A673 (cell line): Measurements from ENCODE around the gene ANKRD36. TPM values are rescaled to one million over a fixed set of nuclear protein-coding genes. Genes with fewer than 3 reads are reported as not detected.
"Not testable (repeated sequence)": the region's sequence is repeated elsewhere in the genome, so short reads cannot be mapped to it uniquely, and the experiment has no call there.

Experiments
- BruUV-seq: library from RNA; stranded (reverse); fragments of 400-500 nt; replicated peaks from 2 replicates; lab custom pipeline; 2021; lab: Mats Ljungman, UMichigan
- CTCF ChIA-PET: fragments of 300-600 bp; sonication (Branson Sonifier 250); formaldehyde crosslinking; loops from one replicate; lab custom pipeline; 2022; ENCODE audit warnings: antibody characterized with exemption; lab: Charles Lee
- POLR2A ChIA-PET: fragments of 300-600 bp; sonication (Branson Sonifier 250); formaldehyde crosslinking; loops from one replicate; lab custom pipeline; 2022; ENCODE audit warnings: antibody characterized with exemption; ENCODE audit not compliant: low non-redundant PET; lab: Charles Lee
- DNase-seq: peaks from one replicate; pipeline ENCODE4 v3.0.0-alpha.2; 2015; ENCODE audit warnings: low spot score
- H3K27ac ChIP-seq: fragments of 200-600 bp; sonication (generic); 2 replicates; pipeline ENCODE4 v1.5.1; 2016; ENCODE audit warnings: mixed run types, low read depth, mild to moderate bottlenecking, mixed read lengths, antibody characterized with exemption, low read length; ENCODE audit not compliant: poor library complexity, severe bottlenecking
- H3K27me3 ChIP-seq: fragments of 200-600 bp; sonication (generic); replicated peaks from 2 replicates; pipeline ENCODE4 v1.6.1; 2017; ENCODE audit warnings: mixed run types, low read depth, mild to moderate bottlenecking, mixed read lengths, antibody characterized with exemption, low read length; ENCODE audit not compliant: insufficient read depth, poor library complexity
- H3K36me3 ChIP-seq: fragments of 200-600 bp; sonication (generic); 2 replicates; pipeline ENCODE4 v1.6.1; 2016; ENCODE audit warnings: mixed run types, mild to moderate bottlenecking, mixed read lengths, antibody characterized with exemption, low read length; ENCODE audit not compliant: insufficient read depth, poor library complexity, severe bottlenecking
- H3K4me1 ChIP-seq: fragments of 200-600 bp; sonication (generic); 2 replicates; pipeline ENCODE4 v1.6.1; 2017; ENCODE audit warnings: mixed run types, mild to moderate bottlenecking, mixed read lengths, antibody characterized with exemption, low read length; ENCODE audit not compliant: insufficient read depth, poor library complexity, severe bottlenecking
- H3K4me3 ChIP-seq: fragments of 200-600 bp; sonication (generic); 2 replicates; pipeline ENCODE4 v1.5.1; 2016; ENCODE audit warnings: low read depth, mixed run types, mild to moderate bottlenecking, mixed read lengths, low read length; ENCODE audit not compliant: poor library complexity, severe bottlenecking
- H3K9me3 ChIP-seq: fragments of 200-600 bp; sonication (generic); 2 replicates; pipeline ENCODE4 v1.6.1; 2016; ENCODE audit warnings: mixed run types, low read depth, mild to moderate bottlenecking, mixed read lengths, antibody characterized with exemption, low read length; ENCODE audit not compliant: poor library complexity, severe bottlenecking
- EZH2 ChIP-seq: fragments of 200-600 bp; sonication (generic); IDR thresholded peaks from 2 replicates; pipeline ENCODE4 v1.6.1; 2017; ENCODE audit warnings: borderline replicate concordance, low read depth, mild to moderate bottlenecking, mixed read lengths, antibody characterized with exemption, low read length; ENCODE audit not compliant: poor library complexity, severe bottlenecking
- intact Hi-C: fragments of 100-400 bp; cut with micrococcal nuclease; formaldehyde crosslinking; loops from one replicate; pipeline ENCODE4 v1.10.0; 2022; ENCODE audit not compliant: unreplicated experiment
- total RNA-seq: library from RNA; stranded (reverse); gene quantifications from 2 replicates; pipeline ENCODE4 v1.2.3, GENCODE V29; 2021
- TF ChIP-seq, protein P1 (sequence below): fragments of 300-800, 200-600 bp; sonication (generic); conservative IDR thresholded peaks from 2 replicates; pipeline ENCODE4 v1.5.1; 2017; ENCODE audit warnings: low read depth, mild to moderate bottlenecking, antibody characterized with exemption, low read length, moderate library complexity, mixed read lengths

ANKRD36 gene
- total RNA-seq, 1 experiment from 2014 or later, result 19.6 TPM

DNA sequence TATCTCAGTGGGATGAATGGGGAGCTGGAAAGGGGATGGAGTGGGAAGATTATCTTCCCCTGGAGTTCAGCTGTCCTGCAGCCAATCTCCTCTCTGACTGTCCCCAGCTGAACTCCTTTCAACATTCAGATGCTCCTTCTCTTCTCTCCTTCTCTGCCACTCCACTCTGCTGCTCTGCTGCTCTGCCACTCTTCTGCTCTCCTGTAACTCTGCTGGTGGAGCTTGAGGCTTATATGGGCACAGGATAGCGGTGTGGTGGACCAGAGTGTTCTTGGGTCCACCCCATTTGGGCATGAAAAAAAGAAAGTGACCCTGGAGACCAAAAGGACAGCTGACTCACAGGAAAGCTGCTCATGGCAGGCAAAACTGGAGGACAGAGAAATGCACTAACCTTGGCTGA, 44.9 kb upstream of the ANKRD36 start:
- Histone ChIP-seq H3K27me3 (peaks cover 16% of the 10 kb centered on the region), H3K36me3 (no peaks in the 10 kb centered on the region), H3K4me1 (no peaks in the 10 kb centered on the region), H3K27ac (no peak overlapping the region), H3K4me3 (no peak overlapping the region), H3K9me3 (no peaks in the 10 kb centered on the region)
- DNase-seq, result no peak
- BruUV-seq, result no TSS peak
- intact Hi-C loops, result no loop called here
- ChIA-PET CTCF (no interaction called here), POLR2A (no interaction called here)
- TF ChIP-seq EZH2, result no peak
- TF ChIP-seq, protein P1, sequence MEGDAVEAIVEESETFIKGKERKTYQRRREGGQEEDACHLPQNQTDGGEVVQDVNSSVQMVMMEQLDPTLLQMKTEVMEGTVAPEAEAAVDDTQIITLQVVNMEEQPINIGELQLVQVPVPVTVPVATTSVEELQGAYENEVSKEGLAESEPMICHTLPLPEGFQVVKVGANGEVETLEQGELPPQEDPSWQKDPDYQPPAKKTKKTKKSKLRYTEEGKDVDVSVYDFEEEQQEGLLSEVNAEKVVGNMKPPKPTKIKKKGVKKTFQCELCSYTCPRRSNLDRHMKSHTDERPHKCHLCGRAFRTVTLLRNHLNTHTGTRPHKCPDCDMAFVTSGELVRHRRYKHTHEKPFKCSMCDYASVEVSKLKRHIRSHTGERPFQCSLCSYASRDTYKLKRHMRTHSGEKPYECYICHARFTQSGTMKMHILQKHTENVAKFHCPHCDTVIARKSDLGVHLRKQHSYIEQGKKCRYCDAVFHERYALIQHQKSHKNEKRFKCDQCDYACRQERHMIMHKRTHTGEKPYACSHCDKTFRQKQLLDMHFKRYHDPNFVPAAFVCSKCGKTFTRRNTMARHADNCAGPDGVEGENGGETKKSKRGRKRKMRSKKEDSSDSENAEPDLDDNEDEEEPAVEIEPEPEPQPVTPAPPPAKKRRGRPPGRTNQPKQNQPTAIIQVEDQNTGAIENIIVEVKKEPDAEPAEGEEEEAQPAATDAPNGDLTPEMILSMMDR, result no peak

DNA sequence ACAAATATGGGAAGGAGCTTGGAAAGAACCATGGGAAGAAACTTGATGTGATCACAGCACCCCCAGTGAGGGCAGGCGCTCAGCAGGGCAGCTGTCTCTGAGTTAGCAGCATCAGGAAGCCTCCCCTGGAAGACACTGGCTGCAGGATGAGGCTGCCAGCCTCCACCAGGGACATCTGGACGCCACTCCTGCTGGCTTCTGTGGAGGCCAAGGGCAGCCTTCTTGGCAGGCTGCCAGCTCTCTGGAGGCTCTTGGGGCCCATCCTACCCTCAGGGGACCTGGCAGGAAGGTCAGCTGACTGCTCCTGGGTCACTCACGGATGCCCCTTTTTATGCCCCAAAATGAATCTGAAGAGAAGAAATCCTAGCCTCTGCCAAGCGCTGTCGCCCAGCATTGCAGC, 44.2 kb upstream of the ANKRD36 start:
- H3K27ac ChIP-seq, H3K9me3 ChIP-seq, POLR2A ChIA-PET, DNase-seq, H3K36me3 ChIP-seq, H3K4me3 ChIP-seq, H3K4me1 ChIP-seq, CTCF ChIA-PET, BruUV-seq, intact Hi-C loops: not testable (repeated sequence)
- peaks cover 16% of the 10 kb centered on the region for H3K27me3 ChIP-seq

DNA sequence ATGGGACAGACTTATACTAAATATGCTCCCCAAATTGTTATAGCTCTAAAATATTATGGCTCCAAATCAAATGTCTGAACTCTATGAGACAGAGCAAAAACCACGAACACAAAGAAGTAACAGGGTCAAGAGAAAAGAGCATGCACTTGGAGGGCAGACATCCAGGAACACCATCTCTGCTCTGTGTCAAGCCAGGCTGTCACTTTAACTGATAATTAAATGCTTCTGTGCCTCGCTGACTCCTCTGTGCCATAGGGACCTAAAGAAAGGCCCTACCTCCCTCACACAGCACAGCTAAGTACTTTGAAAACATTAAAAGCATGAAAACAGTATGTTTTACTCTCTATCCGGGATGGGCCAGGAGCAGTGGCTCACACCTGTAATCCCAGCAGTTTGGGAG, 42.0 kb upstream of the ANKRD36 start:
- not testable (repeated sequence) for H3K4me1 ChIP-seq

DNA sequence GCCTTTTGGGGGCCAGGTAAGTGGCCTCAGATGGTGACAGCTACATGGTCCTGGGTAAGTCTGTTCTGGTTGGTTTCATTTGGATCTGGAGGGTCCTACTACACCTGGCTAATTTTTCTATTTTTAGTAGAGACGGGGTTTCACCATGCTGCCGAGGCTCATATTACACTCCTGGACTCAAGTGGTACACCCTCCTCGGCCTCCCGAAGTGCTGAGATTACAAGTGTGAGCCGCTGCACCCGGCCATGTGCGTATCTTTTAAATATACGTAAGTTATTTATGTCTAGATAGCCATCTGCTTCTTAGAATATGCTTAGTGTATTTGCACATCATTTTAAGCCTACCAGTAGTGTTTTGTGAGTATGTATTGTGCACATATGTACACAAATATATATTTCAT, 35.7 kb upstream of the ANKRD36 start:
- H3K36me3 ChIP-seq, H3K27me3 ChIP-seq, BruUV-seq, POLR2A ChIA-PET, H3K27ac ChIP-seq, CTCF ChIA-PET, H3K9me3 ChIP-seq, H3K4me1 ChIP-seq, DNase-seq, intact Hi-C loops, H3K4me3 ChIP-seq: not testable (repeated sequence)

More for the DNA sequence above, 42.0 kb upstream of the ANKRD36 start:
- H3K27ac ChIP-seq, H3K4me3 ChIP-seq, POLR2A ChIA-PET, CTCF ChIA-PET, H3K36me3 ChIP-seq, intact Hi-C loops, H3K27me3 ChIP-seq, DNase-seq, H3K9me3 ChIP-seq, BruUV-seq: not testable (repeated sequence)

DNA sequence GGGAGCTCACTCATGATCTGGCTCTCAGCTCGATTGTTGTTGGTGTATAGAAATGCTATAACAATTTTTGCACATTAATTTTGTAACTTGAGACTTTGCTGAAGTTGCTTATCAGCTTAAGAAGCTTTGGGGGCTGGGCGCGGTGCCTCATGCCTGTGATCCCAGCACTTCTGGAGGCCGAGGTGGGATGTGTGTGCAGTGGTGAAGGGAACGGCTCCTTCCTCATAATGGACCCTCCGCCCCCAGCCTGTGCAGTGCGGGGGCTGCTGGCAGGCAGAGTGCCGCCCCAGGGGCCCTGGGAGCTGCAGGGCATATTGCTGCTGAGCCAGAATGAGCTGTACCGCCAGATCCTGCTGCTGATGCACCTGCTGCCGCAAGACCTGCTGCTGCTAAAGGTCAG, 32.1 kb upstream of the ANKRD36 start:
- H3K9me3 ChIP-seq, H3K27me3 ChIP-seq, DNase-seq, POLR2A ChIA-PET, H3K4me3 ChIP-seq, BruUV-seq, intact Hi-C loops, H3K4me1 ChIP-seq, H3K27ac ChIP-seq, H3K36me3 ChIP-seq: not testable (repeated sequence)
- CTCF ChIA-PET, result interaction anchor here (0.6 kb wide), 1 partner anchor 24 kb away, joined by 4 read pairs; no protein-coding TSS in a partner anchor

DNA sequence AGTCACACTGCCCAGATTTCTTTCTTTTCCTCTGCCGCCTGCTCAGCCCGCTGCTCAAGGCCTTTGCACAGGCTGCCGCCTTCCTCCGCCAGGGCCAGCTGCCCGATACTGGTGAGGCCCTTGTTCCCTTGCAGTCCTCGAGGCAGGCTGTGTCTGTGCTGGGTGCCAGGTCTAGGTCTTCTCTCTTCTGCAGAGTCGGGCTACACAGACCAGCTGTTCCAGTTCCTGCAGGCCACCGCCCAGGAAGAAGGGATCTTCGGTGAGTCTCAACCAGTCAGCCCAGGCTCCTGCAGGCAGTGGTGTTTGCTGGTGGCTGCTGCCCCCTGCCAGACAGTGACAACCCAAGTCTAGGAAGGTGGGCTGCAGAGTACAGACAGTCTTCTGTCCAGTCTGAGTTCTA, 30.7 kb upstream of the ANKRD36 start:
- POLR2A ChIA-PET, H3K4me3 ChIP-seq, H3K27ac ChIP-seq, intact Hi-C loops, BruUV-seq, H3K9me3 ChIP-seq, DNase-seq, H3K4me1 ChIP-seq, H3K36me3 ChIP-seq, H3K27me3 ChIP-seq, CTCF ChIA-PET: not testable (repeated sequence)

DNA sequence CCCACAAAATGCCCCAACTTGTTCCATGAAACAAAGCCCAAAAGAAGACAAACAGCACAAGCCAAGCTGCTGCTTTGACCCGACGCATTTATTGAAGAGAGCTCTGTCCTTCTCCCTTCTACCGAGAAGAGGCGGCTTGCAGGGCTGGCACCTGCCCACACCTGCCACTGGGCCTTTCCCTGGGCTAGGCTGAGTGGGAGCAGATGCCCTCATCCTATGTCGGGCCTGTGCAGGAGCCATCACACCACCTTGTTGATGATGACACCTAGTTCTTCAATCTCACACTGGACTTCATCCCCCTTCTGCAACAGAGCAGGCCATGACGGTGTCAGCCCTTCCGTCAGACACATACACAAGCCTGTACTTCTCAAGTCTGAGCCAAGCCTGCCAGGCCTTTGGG, 29.4 kb upstream of the ANKRD36 start:
- H3K36me3 ChIP-seq, H3K9me3 ChIP-seq, H3K4me1 ChIP-seq, H3K27me3 ChIP-seq, H3K4me3 ChIP-seq, CTCF ChIA-PET, POLR2A ChIA-PET, BruUV-seq, H3K27ac ChIP-seq, intact Hi-C loops, DNase-seq: not testable (repeated sequence)
